SIG-M5 treated with dmso at 0.1 percent for 504 hours (cell line): ENCODE data around the gene ZNF662.

Experiments
- DNase-seq: peaks from one replicate; lab custom pipeline; 2025; ENCODE audit not compliant: unreplicated experiment; lab: John Stamatoyannopoulos, UW

Gene ZNF662

GRCh38 chr3:42886294-42886822 lies 19.6 kb upstream of the ZNF662 start:
- no peak for DNase-seq

DNA sequence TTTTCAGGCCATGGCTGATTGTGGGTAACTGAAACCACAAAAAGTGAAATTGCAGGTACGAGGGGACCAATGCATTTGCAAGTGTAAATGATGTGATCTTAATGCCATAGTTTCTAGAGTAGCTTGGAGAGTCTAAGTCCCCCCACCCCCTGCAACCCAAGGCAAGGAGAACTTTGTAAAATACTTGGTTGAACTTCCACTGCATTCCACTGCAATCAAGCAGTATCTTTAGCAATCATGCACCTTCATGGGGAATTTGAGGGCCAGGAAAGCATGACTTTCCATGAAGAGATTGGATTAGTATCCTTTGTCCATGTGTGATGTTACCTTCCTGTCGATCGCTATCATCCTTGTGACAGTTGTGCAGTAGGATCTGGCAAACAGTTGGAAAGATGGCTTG lies 18.9 kb upstream of the ZNF662 start:
- DNase-seq, result no peak

- no peak for DNase-seq
These were observed 14.9 kb upstream of the ZNF662 start for GRCh38 chr3:42891042-42891441.

- no peak for DNase-seq
These were observed 13.8 kb upstream of the ZNF662 start for GRCh38 chr3:42892169-42892568.

- DNase-seq, result no peak
These were observed 13.1 kb upstream of the ZNF662 start for GRCh38 chr3:42892807-42893206.

DNA sequence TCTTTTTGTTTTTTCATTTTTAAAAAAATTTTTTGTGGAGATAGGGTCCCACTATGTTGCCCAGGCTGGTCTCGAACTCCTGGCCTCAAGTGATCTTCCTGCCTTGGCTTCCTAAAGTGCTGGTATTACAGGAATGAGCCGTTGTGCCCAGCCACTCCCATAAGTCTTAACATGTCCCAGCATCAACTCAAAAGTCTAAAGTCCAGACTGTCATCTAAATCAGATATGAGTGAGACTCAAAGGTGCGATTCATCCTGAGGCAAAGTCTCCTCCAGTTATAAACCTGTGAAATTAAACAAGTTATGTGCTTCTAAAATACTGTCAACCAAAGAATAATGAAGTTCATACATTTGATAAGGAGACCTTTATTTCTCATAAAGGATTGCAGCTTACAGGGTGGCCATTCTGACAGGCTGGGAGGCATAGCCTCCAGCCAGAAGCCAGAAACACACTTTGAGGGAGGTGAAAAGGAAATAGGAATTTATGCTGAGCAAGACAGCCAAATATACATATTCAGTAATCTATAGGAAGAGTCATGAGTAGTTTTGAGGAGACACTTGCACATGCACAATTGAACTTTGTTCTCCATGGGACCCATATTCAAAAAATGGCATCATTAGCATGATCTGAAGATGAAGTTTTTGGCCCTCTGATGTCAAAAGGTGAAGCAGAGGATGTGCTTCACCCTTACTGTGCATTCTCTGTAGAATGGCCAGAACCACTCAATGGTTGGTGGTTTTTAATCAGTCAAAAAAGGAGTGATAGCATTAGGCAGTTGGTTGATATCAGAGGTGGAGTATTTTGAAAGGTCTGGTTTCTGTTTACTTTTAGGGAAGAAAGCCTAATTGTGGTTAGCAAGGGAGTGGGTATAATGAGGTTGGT lies 11.0 kb upstream of the ZNF662 start:
- no peak for DNase-seq

- no peak for DNase-seq
These were observed 10.4 kb upstream of the ZNF662 start for GRCh38 chr3:42895580-42895868.

GRCh38 chr3:42898896-42899675 lies 6.9 kb upstream of the ZNF662 start:
- no peak for DNase-seq

GRCh38 chr3:42900226-42901072 lies 5.5 kb upstream of the ZNF662 start:
- DNase-seq, result peak; percentile 28

DNA sequence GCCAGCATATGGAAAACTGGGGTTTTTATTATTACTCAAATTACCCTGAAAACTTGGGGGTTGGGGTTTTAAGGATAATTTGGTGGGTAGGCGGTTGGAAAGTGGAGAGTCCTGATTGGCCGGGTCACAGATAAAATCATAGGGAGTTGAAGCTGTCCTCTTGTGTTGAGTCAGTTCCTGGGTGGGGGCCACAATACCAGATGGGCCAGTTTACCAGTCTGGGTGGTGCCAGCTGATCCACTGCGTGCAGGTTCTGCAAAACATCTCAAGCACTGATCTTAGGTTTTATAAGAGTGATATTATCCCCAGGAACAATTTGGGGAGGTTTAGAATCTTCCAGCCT lies 4.9 kb upstream of the ZNF662 start:
- DNase-seq, result no peak

- no peak for DNase-seq
These were observed 3.7 kb upstream of the ZNF662 start for GRCh38 chr3:42902257-42902656.

- no peak for DNase-seq
These were observed 1.9 kb upstream of the ZNF662 start for GRCh38 chr3:42904076-42904475.

- no peak for DNase-seq
These were observed 237 bp upstream of the ZNF662 start for GRCh38 chr3:42905740-42906069.

GRCh38 chr3:42906848-42907183 lies 874 bp downstream of the ZNF662 start:
- DNase-seq, result no peak

DNA sequence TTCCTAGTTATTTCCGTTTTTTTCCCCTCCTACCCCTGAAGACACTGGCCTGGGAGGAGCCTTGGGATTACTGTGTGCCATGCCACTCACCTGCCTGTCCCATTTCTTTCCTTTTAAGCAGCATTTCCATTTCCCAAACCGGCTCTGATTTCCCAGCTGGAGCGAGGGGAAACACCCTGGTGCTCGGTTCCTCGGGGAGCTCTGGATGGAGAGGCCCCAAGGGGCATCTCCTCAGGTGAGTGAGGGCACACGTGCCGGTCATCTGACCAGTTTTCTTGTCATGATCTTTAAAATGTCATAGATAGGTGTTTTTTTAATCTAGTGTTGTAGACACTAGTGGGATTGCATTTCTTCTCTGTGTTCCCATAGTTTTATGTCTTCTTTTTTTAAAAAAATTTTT lies 2.7 kb downstream of the ZNF662 start:
- no peak for DNase-seq

DNA sequence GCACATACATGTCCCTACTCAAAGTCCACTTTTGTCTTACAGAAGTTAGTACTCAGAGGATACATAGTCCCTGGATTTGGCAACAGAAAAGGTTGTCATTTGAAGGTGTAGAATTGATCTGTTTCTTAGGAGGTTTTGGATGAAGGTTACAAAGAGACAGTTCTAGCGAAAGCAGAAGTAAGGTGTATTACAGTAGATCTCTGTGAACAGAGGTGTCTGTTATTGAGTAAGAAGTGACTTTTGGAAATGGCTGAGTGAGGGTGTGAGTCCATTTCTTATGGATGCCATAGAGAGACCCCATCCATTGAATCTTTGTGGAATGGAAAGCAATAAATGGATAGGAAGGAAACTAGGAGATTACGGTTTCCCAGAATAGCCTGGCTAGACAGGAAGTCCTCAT lies 5.6 kb downstream of the ZNF662 start:
- no peak for DNase-seq

GRCh38 chr3:42914771-42915515 lies 9.0 kb downstream of the ZNF662 start:
- no peak for DNase-seq

DNA sequence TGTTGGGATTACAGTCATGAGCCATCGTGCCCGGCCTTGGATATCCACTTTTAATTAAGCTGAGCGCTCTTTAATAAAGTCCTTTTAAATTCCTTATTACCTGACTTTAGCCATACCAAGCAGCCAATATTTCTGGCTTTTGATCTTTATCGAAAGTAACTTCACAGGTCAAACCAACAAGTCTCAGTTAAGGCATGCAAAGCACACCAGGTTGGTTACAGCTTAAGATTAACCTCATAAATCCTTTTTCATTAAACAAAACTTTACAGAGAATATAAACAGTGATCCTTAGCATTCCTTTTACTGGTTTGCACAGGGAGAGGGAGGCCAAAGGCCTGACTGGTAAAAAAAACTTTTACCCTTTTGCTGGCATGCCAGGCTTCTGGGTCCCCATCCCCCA lies 17.7 kb downstream of the ZNF662 start:
- DNase-seq, result no peak

- DNase-seq, result no peak
These were observed 20.4 kb downstream of the ZNF662 start for GRCh38 chr3:42926310-42926709.

- no peak for DNase-seq
These were observed 28.2 kb downstream of the ZNF662 start for GRCh38 chr3:42934111-42934510.

DNA sequence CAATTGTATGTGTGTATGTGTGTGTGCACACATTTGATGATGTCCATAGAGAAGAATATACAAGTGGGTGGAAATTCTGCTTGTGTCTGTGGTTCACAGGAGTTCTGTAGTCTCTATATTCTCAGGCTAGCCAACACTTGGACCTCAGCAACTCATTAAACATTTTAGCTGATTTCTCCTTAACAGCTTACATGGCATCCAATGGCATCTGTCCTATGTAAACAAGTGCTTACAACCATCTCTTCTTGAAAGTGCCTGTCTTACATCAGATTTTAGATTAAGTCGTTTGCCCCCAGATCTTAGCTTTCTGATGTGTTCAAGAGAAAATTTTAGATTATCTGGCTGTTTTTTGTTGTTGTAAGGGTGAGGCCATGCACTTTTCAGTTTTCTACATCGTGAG lies 29.0 kb downstream of the ZNF662 start:
- no peak for DNase-seq
